HL-60 (cell line): ENCODE data around the gene PRR15L.
A peak's percentile ranks its signal among the peaks of the same experiment; 100 is the strongest.
"Not testable (repeated sequence)": the region's sequence is repeated elsewhere in the genome, so short reads cannot be mapped to it uniquely, and the experiment has no call there.

Experiments used
- DNase-seq, 2 experiments: peaks; one replicate each; pipeline ENCODE4 v3.0.0-alpha.2; 2010 to 2020; ENCODE audit warnings: low read depth in 1 of 2, low spot score in 1 of 2
- H3K27ac ChIP-seq: fragments of 250-450 bp; sonication (Bioruptor Pico); replicated peaks from 2 replicates; pipeline ENCODE4 v1.5.1; 2020; ENCODE audit warnings: mild to moderate bottlenecking, moderate library complexity
- H3K27me3 ChIP-seq: fragments of 250-450 bp; sonication (Bioruptor Pico); 2 replicates; pipeline ENCODE4 v1.5.1; 2021; ENCODE audit warnings: mild to moderate bottlenecking, moderate library complexity; ENCODE audit not compliant: insufficient read depth, poor library complexity, severe bottlenecking
- H3K4me3 ChIP-seq: replicated peaks from 2 replicates; pipeline ENCODE4 v1.5.1; 2011; ENCODE audit warnings: mild to moderate bottlenecking, control low read depth, low read length; ENCODE audit not compliant: insufficient read depth
- GABPA ChIP-seq: IDR thresholded peaks from 2 replicates; pipeline ENCODE4 v1.6.1; 2012; ENCODE audit warnings: low read depth
- POLR2AphosphoS5 ChIP-seq: IDR thresholded peaks from 2 replicates; pipeline ENCODE4 v1.6.1; 2012; ENCODE audit warnings: low read depth
- SPI1 ChIP-seq: IDR thresholded peaks from 2 replicates; pipeline ENCODE4 v1.6.1; 2012; ENCODE audit warnings: low read depth, mild to moderate bottlenecking, borderline replicate concordance
- TF ChIP-seq, protein P1 (sequence below): IDR thresholded peaks from 2 replicates; pipeline ENCODE4 v1.6.1; 2012; ENCODE audit warnings: low read depth; ENCODE audit not compliant: insufficient replicate concordance
- TF ChIP-seq, protein P2 (sequence below): IDR thresholded peaks from one replicate; pipeline ENCODE4 v1.5.1; 2011; ENCODE audit warnings: low read length, control low read depth, inconsistent platforms; ENCODE audit not compliant: insufficient read depth

PRR15L gene

DNA sequence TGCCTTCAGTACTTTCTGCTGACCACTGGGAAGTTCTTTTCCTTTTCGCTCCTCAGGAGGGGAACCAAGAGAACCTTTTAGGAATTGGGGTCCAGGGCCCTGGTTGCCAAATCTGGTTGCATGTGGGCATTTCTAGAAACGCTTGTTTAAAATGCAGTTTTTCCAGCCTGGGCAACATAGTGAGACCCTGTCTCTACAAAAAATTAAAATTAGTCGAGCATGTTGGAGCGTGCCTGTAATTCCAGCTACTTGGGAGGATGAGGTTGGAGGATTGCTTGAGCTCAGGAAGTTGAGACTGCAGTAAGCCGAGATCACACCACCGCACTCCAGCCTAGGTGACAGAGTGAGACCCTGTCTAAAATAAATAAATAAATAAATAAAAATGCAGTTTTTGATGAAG, 15.1 kb downstream of the PRR15L start:
- Histone ChIP-seq H3K27ac (no peak overlapping the region), H3K27me3 (no peaks in the 10 kb centered on the region), H3K4me3 (peak overlapping the region; percentile 89)
- DNase-seq = no peak
- no peak for TF ChIP-seq SPI1

DNA sequence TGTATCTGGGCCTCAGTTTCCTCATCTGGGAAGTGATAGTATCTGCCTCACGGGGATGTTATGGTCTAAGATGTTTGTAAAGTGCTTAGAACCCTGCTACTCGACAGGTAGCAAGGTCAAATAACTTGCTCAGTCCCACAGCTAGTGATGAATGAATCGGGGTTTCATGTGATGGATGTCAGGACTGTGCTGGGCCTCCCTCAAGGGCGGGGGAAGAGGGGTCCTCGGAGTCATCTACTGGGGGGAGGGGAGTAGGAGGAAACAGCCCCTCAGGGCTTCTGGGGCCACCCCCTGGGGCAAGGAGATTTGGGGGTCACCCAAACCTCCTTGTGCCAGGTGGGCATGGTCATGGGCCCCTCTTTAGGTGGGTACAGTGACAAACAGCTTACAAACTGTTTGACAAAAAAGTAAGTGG, 15.6 kb downstream of the PRR15L start:
- TF ChIP-seq, protein P1, sequence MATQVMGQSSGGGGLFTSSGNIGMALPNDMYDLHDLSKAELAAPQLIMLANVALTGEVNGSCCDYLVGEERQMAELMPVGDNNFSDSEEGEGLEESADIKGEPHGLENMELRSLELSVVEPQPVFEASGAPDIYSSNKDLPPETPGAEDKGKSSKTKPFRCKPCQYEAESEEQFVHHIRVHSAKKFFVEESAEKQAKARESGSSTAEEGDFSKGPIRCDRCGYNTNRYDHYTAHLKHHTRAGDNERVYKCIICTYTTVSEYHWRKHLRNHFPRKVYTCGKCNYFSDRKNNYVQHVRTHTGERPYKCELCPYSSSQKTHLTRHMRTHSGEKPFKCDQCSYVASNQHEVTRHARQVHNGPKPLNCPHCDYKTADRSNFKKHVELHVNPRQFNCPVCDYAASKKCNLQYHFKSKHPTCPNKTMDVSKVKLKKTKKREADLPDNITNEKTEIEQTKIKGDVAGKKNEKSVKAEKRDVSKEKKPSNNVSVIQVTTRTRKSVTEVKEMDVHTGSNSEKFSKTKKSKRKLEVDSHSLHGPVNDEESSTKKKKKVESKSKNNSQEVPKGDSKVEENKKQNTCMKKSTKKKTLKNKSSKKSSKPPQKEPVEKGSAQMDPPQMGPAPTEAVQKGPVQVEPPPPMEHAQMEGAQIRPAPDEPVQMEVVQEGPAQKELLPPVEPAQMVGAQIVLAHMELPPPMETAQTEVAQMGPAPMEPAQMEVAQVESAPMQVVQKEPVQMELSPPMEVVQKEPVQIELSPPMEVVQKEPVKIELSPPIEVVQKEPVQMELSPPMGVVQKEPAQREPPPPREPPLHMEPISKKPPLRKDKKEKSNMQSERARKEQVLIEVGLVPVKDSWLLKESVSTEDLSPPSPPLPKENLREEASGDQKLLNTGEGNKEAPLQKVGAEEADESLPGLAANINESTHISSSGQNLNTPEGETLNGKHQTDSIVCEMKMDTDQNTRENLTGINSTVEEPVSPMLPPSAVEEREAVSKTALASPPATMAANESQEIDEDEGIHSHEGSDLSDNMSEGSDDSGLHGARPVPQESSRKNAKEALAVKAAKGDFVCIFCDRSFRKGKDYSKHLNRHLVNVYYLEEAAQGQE = no peak
- TF ChIP-seq POLR2AphosphoS5 (no peak), SPI1 (no peak), GABPA (no peak)
- TF ChIP-seq, protein P2, sequence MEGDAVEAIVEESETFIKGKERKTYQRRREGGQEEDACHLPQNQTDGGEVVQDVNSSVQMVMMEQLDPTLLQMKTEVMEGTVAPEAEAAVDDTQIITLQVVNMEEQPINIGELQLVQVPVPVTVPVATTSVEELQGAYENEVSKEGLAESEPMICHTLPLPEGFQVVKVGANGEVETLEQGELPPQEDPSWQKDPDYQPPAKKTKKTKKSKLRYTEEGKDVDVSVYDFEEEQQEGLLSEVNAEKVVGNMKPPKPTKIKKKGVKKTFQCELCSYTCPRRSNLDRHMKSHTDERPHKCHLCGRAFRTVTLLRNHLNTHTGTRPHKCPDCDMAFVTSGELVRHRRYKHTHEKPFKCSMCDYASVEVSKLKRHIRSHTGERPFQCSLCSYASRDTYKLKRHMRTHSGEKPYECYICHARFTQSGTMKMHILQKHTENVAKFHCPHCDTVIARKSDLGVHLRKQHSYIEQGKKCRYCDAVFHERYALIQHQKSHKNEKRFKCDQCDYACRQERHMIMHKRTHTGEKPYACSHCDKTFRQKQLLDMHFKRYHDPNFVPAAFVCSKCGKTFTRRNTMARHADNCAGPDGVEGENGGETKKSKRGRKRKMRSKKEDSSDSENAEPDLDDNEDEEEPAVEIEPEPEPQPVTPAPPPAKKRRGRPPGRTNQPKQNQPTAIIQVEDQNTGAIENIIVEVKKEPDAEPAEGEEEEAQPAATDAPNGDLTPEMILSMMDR = no peak
- H3K27ac ChIP-seq = peak overlapping the region; percentile 76; the same call in 1 of the 2 replicates
- no peak for DNase-seq
- peak overlapping the region; percentile 89 for H3K4me3 ChIP-seq
- no peaks in the 10 kb centered on the region for H3K27me3 ChIP-seq

DNA sequence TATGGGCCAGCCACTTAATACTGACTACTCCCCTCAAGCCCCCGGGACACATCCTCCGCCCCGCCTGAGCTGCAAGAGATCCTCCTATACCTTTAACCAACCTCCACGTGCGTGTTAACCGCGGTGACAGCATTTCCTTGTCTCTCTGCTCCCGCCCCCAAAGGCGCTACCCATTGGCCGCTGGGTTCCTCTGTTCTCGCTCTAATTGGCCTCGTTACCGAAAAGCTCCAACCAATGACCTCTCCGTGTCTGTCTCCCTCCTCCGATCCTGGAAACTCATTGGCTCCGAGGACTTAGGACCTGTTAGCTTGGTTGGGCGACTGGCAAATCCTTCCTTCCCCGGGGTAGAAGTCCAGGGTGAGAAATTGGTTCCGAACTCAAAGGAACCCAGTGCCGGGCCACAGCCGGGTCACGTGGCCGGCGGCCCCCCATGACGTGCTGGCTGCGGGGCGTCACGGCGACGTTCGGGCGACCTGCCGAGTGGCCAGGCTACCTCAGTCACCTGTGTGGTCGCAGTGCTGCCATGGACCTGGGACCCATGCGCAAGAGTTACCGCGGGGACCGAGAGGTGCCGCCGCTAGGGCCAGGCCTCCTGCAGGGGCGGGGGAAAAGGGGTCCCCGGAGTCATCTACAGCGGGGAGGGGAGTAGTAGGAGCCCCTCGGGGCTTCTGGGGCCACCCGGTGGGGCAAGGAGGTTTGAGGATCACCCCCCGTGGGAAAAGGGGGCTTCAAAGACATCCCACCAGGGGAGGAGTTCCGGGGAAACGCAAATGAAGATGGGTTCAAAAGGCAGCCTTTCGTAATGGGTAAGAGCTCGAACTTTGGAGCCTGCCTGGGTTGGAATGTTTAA, 16.2 kb downstream of the PRR15L start, which contains the start of gene PNPO:
Gene PNPO, plus strand, starts transcription at position 326 of the 850 bp plus-strand sequence. Its CDS starts 105 bp downstream, at position 431.
- Histone ChIP-seq H3K4me3 (peak within 1 kb of the TSS; percentile 89), H3K27me3 (no peaks in the 10 kb centered on the region), H3K27ac (peak within 1 kb of the TSS; percentile 76)
- DNase-seq = peak; percentile 97 to 99
- TF ChIP-seq POLR2AphosphoS5 (peak; percentile 51; the same call in 1 of the 2 replicates), SPI1 (no peak), GABPA (peak; percentile 43)
- TF ChIP-seq, protein P2 = no peak
- TF ChIP-seq, protein P1 = no peak

DNA sequence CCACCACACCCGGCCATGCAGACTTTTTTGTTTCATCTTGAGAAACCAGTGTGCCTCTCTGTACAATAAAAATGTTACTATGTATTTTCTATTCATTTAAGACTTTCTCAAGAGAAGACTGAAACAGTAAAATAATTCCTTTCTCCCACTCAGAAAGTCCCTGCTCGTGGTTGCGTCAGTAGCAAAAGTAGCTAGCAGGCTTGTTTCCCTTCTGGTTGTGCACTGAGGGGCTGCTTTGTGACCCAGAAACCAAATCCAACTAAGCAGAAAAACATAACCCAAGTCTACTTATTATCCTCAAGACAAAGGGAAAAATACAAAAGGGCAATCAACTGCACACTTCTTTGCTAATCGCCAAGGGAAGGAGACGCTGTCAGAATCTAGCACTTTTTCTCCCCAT, 19.7 kb downstream of the PRR15L start:
- Histone ChIP-seq H3K27ac (no peak overlapping the region), H3K4me3 (no peak overlapping the region), H3K27me3 (no peaks in the 10 kb centered on the region)
- no peak for DNase-seq
- no peak for TF ChIP-seq GABPA

DNA sequence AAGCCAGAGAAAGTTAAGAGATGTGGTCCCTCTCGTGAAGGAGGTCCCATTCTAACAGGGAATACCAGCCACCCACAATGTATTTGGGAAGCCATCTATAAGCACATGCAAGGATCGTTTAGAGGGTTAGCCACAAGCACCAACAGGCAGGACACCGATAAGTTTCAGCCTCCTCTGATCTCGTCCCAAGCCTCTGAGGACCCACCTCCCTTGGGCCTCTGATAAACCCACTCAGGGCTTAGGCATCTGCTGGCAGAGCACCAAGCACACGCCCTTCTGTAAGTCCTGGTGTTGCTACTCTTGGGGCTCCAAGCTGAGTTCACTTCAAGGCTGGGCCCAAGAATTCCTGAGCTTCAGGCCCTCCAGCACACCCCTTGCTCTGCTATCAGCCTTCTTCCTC, 21.7 kb downstream of the PRR15L start:
- H3K27ac ChIP-seq = no peak overlapping the region
- H3K27me3 ChIP-seq = no peaks in the 10 kb centered on the region
- no peak for DNase-seq
- no peak overlapping the region for H3K4me3 ChIP-seq
- TF ChIP-seq, protein P2 = no peak

DNA sequence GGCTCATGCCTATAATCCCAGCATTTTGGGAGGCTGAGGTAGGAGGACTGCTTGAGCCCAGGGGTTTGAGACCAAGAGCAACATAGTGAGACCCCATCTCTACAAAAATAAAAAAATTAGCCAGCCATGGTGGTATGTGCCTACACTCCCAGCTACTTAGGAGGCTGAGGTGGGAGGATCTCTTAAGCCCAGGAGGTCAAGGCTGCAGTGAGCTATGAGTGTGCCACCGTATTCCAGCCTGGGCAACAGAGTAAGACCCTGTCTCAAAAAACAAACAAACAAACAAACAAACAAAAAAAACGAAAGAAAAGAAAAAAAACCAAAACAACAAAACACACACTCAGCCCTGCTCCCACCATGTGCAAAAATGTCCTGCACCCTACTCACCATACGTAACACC, 22.2 kb downstream of the PRR15L start:
- not testable (repeated sequence) for H3K4me3 ChIP-seq, H3K27ac ChIP-seq, DNase-seq

More for the DNA sequence above, 22.2 kb downstream of the PRR15L start:
- H3K27me3 ChIP-seq = not testable (repeated sequence)
